Gastrocnemius medialis (tissue), 4 donors: ENCODE measurements around the gene SFMBT1. TPM values are rescaled to one million over a fixed set of nuclear protein-coding genes. Genes with fewer than 3 reads are reported as not detected.

Source experiments
- ATAC-seq, 2 donors: fragments of 150-250 bp; one replicate each; pipeline ENCODE4 v1.9.1; 2016
- DNase-seq, 2 donors: peaks; one replicate each; pipeline ENCODE4 v3.0.0-alpha.2; 2019
- H3K27ac ChIP-seq, 4 donors: fragments of 200-600 bp; sonication (generic); 1 replicate in 1 of 4; 2 replicates in 3 of 4; pipeline ENCODE4 v1.5.1; 2016 to 2018; ENCODE audit warnings: mild to moderate bottlenecking in 2 of 4, moderate library complexity in 1 of 4
- H3K27me3 ChIP-seq, 3 donors: fragments of 200-600 bp; sonication (generic) in 2 of 3; 1 replicate in 1 of 3; 2 replicates in 2 of 3; pipeline versions ENCODE4 v1.5.1 to v1.6.0; 2016 to 2019; ENCODE audit warnings: mild to moderate bottlenecking in 1 of 3, moderate library complexity in 1 of 3
- H3K36me3 ChIP-seq, 2 donors: fragments of 200-600 bp; sonication (generic) in 1 of 2; one replicate each; pipeline ENCODE4 v1.5.1; 2017 to 2018
- H3K4me1 ChIP-seq, 2 donors: fragments of 200-600 bp; sonication (generic) in 1 of 2; one replicate each; pipeline ENCODE4 v1.5.1; 2016 to 2017; ENCODE audit warnings: mild to moderate bottlenecking in 2 of 2
- H3K4me3 ChIP-seq, 4 donors: fragments of 200-600 bp; sonication (generic) in 3 of 4; 1 replicate in 1 of 4; 2 replicates in 3 of 4; pipeline ENCODE4 v1.5.1; 2016 to 2019; ENCODE audit warnings: mild to moderate bottlenecking in 2 of 4
- H3K9me3 ChIP-seq, 3 donors: fragments of 200-600 bp; sonication (generic) in 2 of 3; 1 replicate in 1 of 3; 2 replicates in 2 of 3; pipeline ENCODE4 v1.5.1; 2016 to 2019
- CTCF ChIP-seq, 5 experiments: fragments of 450-650 bp in 3 of 5; fragments of 200-600 bp in 2 of 5; sonication (generic) in 2 of 5; IDR thresholded peaks in 4 of 5; conservative IDR thresholded peaks in 1 of 5; 1 replicate in 4 of 5; 2 replicates in 1 of 5; pipeline ENCODE4 v1.5.1; 2016 to 2019; ENCODE audit warnings: antibody characterized with exemption in 5 of 5, mild to moderate bottlenecking in 3 of 5, moderate library complexity in 3 of 5
- POLR2A ChIP-seq, 2 donors: fragments of 450-650 bp; IDR thresholded peaks; one replicate each; pipeline ENCODE4 v1.6.1; 2017; ENCODE audit warnings: antibody characterized with exemption in 2 of 2, mild to moderate bottlenecking in 2 of 2, moderate library complexity in 2 of 2
- in situ Hi-C, 4 donors: fragments of 200-750 bp; cut with MboI; loops; one replicate each; pipeline versions ENCODE4 v1.15.0 to v1.8.0; 2017; ENCODE audit warnings: low sequenced_read_pairs in 4 of 4
- intact Hi-C: fragments of 100-400 bp; cut with DNase I; formaldehyde crosslinking; loops from one replicate; pipeline ENCODE4 v1.15.1; 2023; ENCODE audit warnings: low total_unique reads
- total RNA-seq, 4 donors: library from RNA; depleted of rRNA; stranded (reverse); fragments of >200 nt; gene quantifications; one replicate each; pipeline versions ENCODE4 v1.1.0 to v1.2.3, GENCODE V29; 2016

The SFMBT1 gene
- total RNA-seq, 4 donors from 2014 or later: 17.5 to 39.7 (median 29.8) TPM

GRCh38 chr3:52967398-52967797 is 78.5 kb downstream of the SFMBT1 start:
- intact Hi-C loops (no loop called here), in situ Hi-C loops (no loop called here)
- peaks cover 10 to 14% of the 10 kb centered on the region in 2 donors for H3K4me1 ChIP-seq
- H3K9me3 ChIP-seq: no peaks in the 10 kb centered on the region
- peaks cover 0 to 3% of the 10 kb centered on the region in 2 donors for H3K36me3 ChIP-seq
- no peaks in the 10 kb centered on the region for H3K27me3 ChIP-seq
- H3K4me3 ChIP-seq: no peak overlapping the region
- no peak overlapping the region for H3K27ac ChIP-seq
- no peak for TF ChIP-seq CTCF (IDR thresholded peaks at IDR 0.05 in 4 of 5, conservative IDR thresholded peaks at IDR 0.05 in 1 of 5)
- TF ChIP-seq POLR2A (IDR thresholded peaks at IDR 0.05): no peak
- ATAC-seq (no peak), DNase-seq (no peak)

DNA sequence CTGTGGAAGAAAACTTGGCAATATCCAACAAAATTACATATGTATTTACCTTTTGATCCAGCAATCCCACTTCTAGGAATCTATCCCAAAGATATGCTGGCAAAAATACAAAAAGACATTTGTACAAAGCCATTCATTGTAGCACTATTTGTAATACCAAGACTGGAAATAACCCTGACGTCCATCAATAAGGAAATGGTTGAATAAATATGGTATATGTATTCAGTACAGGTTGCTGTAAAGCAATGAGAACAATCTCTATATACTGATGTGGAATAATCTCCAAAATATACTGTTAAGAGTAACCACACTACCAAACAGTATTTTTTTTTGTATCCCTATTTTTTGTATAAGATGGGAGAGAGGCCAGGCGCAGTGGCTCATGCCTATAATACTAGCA is 83.7 kb downstream of the SFMBT1 start:
- intact Hi-C loops (no loop called here), in situ Hi-C loops (no loop called here)
- peaks cover 0 to 3% of the 10 kb centered on the region in 2 donors for H3K36me3 ChIP-seq
- H3K27me3 ChIP-seq: no peaks in the 10 kb centered on the region
- H3K9me3 ChIP-seq: no peaks in the 10 kb centered on the region
- no peak overlapping the region for H3K27ac ChIP-seq
- ATAC-seq (no peak), DNase-seq (no peak)
- peaks cover 0 to 5% of the 10 kb centered on the region in 2 donors for H3K4me1 ChIP-seq
- TF ChIP-seq CTCF (IDR thresholded peaks at IDR 0.05 in 4 of 5, conservative IDR thresholded peaks at IDR 0.05 in 1 of 5) (no peak), POLR2A (IDR thresholded peaks at IDR 0.05) (no peak)
- H3K4me3 ChIP-seq: no peak overlapping the region

DNA sequence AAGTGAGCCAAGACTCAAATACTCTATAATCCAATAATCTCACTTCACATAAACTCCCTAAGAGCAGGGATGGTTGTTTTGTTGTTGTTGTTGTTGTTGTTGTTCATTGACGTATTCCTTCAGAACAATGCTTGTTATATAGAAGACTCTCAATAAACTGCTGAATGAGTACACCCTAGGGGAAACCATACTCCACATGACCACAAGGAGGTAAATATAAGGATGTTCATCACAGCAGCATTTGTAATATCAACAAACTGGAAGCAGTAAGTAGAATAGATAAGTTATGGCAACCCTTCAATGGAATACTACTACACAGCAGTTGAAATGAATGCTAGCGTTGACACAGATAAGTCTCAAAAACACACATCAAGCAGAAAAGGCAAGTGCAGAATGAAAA is 86.1 kb downstream of the SFMBT1 start:
- peaks cover 0 to 3% of the 10 kb centered on the region in 2 donors for H3K36me3 ChIP-seq
- no peak for DNase-seq
- no peaks in the 10 kb centered on the region for H3K27me3 ChIP-seq
- in situ Hi-C loops (no loop called here), intact Hi-C loops (no loop called here)
- peaks cover 0 to 5% of the 10 kb centered on the region in 2 donors for H3K4me1 ChIP-seq
- no peaks in the 10 kb centered on the region for H3K9me3 ChIP-seq
- H3K27ac ChIP-seq: no peak overlapping the region
- TF ChIP-seq POLR2A (IDR thresholded peaks at IDR 0.05): no peak
- TF ChIP-seq CTCF (IDR thresholded peaks at IDR 0.05 in 4 of 5, conservative IDR thresholded peaks at IDR 0.05 in 1 of 5): no peak
- no peak overlapping the region for H3K4me3 ChIP-seq
- ATAC-seq: no peak

GRCh38 chr3:52939600-52939999 is 106.3 kb downstream of the SFMBT1 start:
- Histone ChIP-seq H3K27me3 (no peaks in the 10 kb centered on the region), H3K9me3 (no peaks in the 10 kb centered on the region), H3K4me3 (no peak overlapping the region), H3K36me3 (no peaks in the 10 kb centered on the region), H3K27ac (no peak overlapping the region), H3K4me1 (no peaks in the 10 kb centered on the region)
- intact Hi-C loops: loop anchor here (5.0 kb wide), 1 partner anchor 133 kb away; no protein-coding TSS in a partner anchor
- DNase-seq (no peak), ATAC-seq (no peak)
- TF ChIP-seq POLR2A (IDR thresholded peaks at IDR 0.05) (no peak), CTCF (IDR thresholded peaks at IDR 0.05 in 4 of 5, conservative IDR thresholded peaks at IDR 0.05 in 1 of 5) (no peak)
- in situ Hi-C loops: loop anchor here in 3 of 4 donors (10.0 to 25.0 kb wide), 4 partner anchors 85 to 202 kb away; no protein-coding TSS in a partner anchor
